K562 (cell line): Measurements from ENCODE around the gene CUTA. TPM values are rescaled to one million over a fixed set of nuclear protein-coding genes. Genes with fewer than 3 reads are reported as not detected.

Source experiments
- ARID2 ChIP-seq: fragments of 450-650 bp; IDR thresholded peaks from 2 replicates; pipeline ENCODE4 v1.6.1; 2017; ENCODE audit warnings: antibody characterized with exemption, mild to moderate bottlenecking
- BCOR ChIP-seq: fragments of 450-650 bp; IDR thresholded peaks from 2 replicates; pipeline ENCODE4 v1.6.1; 2016
- BRD9 ChIP-seq: fragments of 450-650 bp; IDR thresholded peaks from 2 replicates; pipeline ENCODE4 v1.6.1; 2018; ENCODE audit warnings: low read depth; ENCODE audit not compliant: partially characterized antibody
- DPF2 ChIP-seq: fragments of 450-650 bp; IDR thresholded peaks from 2 replicates; pipeline ENCODE4 v1.6.1; 2016
- ELF2 ChIP-seq: fragments of 250-450 bp; sonication (Bioruptor Pico); IDR thresholded peaks from 2 replicates; pipeline ENCODE4 v1.5.0; 2021; ENCODE audit warnings: mild to moderate bottlenecking
- ETS2 ChIP-seq: IDR thresholded peaks from 2 replicates; pipeline ENCODE4 v1.6.1; 2016; ENCODE audit warnings: borderline replicate concordance, missing genetic modification characterization, mild to moderate bottlenecking, moderate library complexity, missing compliant biosample characterization; ENCODE audit not compliant: poor library complexity, severe bottlenecking
- HES1 ChIP-seq: fragments of 450-650 bp; IDR thresholded peaks from 2 replicates; pipeline ENCODE4 v1.6.1; 2016; ENCODE audit warnings: low read depth, mild to moderate bottlenecking, moderate library complexity
- HOXB6 ChIP-seq: fragments of 250-450 bp; sonication (Bioruptor Pico); IDR thresholded peaks from 2 replicates; pipeline ENCODE4 v1.5.1; 2022; ENCODE audit warnings: mild to moderate bottlenecking, borderline replicate concordance
- JUND ChIP-seq, 2 experiments: IDR thresholded peaks; 2 replicates in 1 of 2; 3 replicates in 1 of 2; pipeline ENCODE4 v1.6.1; 2011; ENCODE audit warnings: borderline replicate concordance in 2 of 2, low read depth in 2 of 2, low read length in 2 of 2, improper control_type of control experiment in 1 of 2, missing biosample characterization in 1 of 2, missing genetic modification characterization in 1 of 2, missing genetic modification reagents in 1 of 2
- NUFIP1 ChIP-seq: fragments of 450-650 bp; IDR thresholded peaks from 2 replicates; pipeline ENCODE4 v1.6.1; 2018; ENCODE audit not compliant: partially characterized antibody
- PML ChIP-seq: IDR thresholded peaks from 2 replicates; pipeline ENCODE4 v1.6.1; 2012; ENCODE audit warnings: low read length, inconsistent platforms
- RBM17 ChIP-seq: fragments of 200-400 bp; formaldehyde crosslinking; IDR thresholded peaks from 2 replicates; pipeline ENCODE4 v1.6.1; 2017; ENCODE audit warnings: low read depth, mild to moderate bottlenecking, low read length, borderline replicate concordance
- RHOXF2B ChIP-seq: fragments of 250-450 bp; sonication (Bioruptor Pico); conservative IDR thresholded peaks from 2 replicates; pipeline ENCODE4 v1.5.1; 2021
- SRSF9 ChIP-seq: fragments of 200-400 bp; formaldehyde crosslinking; IDR thresholded peaks from 2 replicates; pipeline ENCODE4 v1.6.1; 2017; ENCODE audit warnings: low read depth, low read length, borderline replicate concordance
- SUPT5H ChIP-seq: fragments of 450-650 bp; IDR thresholded peaks from 2 replicates; pipeline ENCODE4 v1.6.1; 2016
- TSHZ1 ChIP-seq: fragments of 250-450 bp; sonication (Bioruptor Pico); IDR thresholded peaks from 2 replicates; pipeline ENCODE4 v1.4.0; 2020; ENCODE audit warnings: mild to moderate bottlenecking, moderate library complexity
- ZBTB7A ChIP-seq: IDR thresholded peaks from 2 replicates; pipeline ENCODE4 v1.6.1; 2011; ENCODE audit warnings: low read depth, mild to moderate bottlenecking, low read length, moderate library complexity, borderline replicate concordance; ENCODE audit not compliant: control insufficient read depth
- ZFP36 ChIP-seq: fragments of 150-350 bp; IDR thresholded peaks from 2 replicates; pipeline ENCODE4 v1.6.1; 2018; ENCODE audit warnings: low read length, low read depth; ENCODE audit not compliant: partially characterized antibody
- ZNF3 ChIP-seq: fragments of 250-450 bp; sonication (Bioruptor Pico); IDR thresholded peaks from 2 replicates; pipeline ENCODE4 v1.5.0; 2021; ENCODE audit warnings: mild to moderate bottlenecking, moderate library complexity
- ZNF699 ChIP-seq: fragments of 250-450 bp; sonication (Bioruptor Pico); IDR thresholded peaks from 2 replicates; pipeline ENCODE4 v1.8.0; 2021; ENCODE audit warnings: mild to moderate bottlenecking, moderate library complexity; ENCODE audit not compliant: insufficient replicate concordance
- ZNF785 ChIP-seq: fragments of 250-450 bp; sonication (Bioruptor Pico); IDR thresholded peaks from 2 replicates; pipeline ENCODE4 v1.4.0; 2020; ENCODE audit warnings: mild to moderate bottlenecking
- polyA plus RNA-seq, 8 experiments: library from polyadenylated mRNA; depleted of rRNA in 4 of 8; stranded (reverse) in 5 of 8; unstranded in 3 of 8; fragments of >200 nt; fragmentation: Nextera tagmentation in 2 of 8; fragmentation: Illumina TruSeq in 1 of 8; extraction: Ambion mirVana in 2 of 8; extraction: Trizol in 1 of 8; gene quantifications; 2 replicates each; pipeline versions ENCODE4 v1.2.1 to v1.2.3, GENCODE V29; 2011 to 2014; ENCODE audit warnings: inconsistent platforms in 1 of 8, missing spikeins in 1 of 8
- total RNA-seq, 7 experiments: library from RNA; depleted of rRNA in 6 of 7; stranded (reverse); fragments of >200 nt in 6 of 7; fragmentation: Illumina TruSeq in 2 of 7; extraction: Trizol in 2 of 7; gene quantifications; 2 replicates each; pipeline versions ENCODE4 v1.2.1 to v1.2.3, GENCODE V29; 2011 to 2021; ENCODE audit warnings: low replicate concordance in 1 of 7
- TF ChIP-seq, protein P1 (sequence below): fragments of 450-650 bp; IDR thresholded peaks from 2 replicates; pipeline ENCODE4 v1.7.1; 2018; ENCODE audit warnings: mild to moderate bottlenecking, low read depth; ENCODE audit not compliant: partially characterized antibody

Gene CUTA
- total and polyA plus RNA-seq, 9 of the 15 experiments (the other 6 are each of a cell fraction or from before 2014, with no cell fraction given): 166 to 682 (median 310) TPM

DNA sequence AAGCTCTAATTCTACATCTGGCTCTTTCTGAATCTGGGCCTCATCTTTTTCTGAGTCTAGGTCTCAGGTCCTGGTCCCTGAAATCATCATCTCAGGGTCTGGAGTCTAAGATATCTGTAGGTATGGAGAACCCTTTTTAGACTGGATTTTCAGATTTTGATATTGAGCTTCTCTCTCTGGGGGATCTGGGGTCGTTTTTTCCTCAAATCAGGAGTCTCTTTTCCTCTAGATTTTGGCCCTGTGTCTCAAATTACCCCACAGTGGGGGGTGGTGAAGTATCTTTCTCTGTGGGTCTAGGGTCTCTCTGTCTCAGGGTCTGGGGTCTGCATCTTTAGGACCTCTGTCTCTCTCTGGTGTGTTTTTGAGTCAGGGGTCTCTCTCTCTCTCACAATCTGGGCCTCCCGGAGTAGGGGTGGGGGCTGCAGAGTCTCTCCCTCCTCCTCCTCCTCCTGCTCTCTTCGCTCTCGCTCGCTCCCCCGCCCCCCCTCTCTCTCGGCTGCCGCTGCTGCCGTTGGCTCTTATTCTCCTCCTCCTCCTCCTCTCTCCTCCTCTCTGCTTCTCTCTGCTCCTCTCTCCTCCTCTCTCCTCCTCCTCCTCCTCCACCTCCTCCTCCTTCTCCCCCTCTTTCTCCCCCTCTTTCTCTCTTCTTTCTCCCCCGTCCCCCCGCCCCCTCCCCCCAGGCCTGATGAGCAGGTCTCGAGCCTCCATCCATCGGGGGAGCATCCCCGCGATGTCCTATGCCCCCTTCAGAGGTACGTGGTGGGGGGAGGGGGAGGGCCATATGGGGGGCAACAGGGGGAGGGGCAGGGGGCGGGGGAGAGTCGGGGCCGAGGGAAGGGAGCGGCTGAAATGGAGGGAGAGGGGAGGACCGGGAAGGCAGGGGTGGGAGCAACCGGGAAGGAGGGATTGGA lies 1.9 kb upstream of the CUTA start, which contains the start of gene SYNGAP1 (continued):
- TF ChIP-seq, protein P1, sequence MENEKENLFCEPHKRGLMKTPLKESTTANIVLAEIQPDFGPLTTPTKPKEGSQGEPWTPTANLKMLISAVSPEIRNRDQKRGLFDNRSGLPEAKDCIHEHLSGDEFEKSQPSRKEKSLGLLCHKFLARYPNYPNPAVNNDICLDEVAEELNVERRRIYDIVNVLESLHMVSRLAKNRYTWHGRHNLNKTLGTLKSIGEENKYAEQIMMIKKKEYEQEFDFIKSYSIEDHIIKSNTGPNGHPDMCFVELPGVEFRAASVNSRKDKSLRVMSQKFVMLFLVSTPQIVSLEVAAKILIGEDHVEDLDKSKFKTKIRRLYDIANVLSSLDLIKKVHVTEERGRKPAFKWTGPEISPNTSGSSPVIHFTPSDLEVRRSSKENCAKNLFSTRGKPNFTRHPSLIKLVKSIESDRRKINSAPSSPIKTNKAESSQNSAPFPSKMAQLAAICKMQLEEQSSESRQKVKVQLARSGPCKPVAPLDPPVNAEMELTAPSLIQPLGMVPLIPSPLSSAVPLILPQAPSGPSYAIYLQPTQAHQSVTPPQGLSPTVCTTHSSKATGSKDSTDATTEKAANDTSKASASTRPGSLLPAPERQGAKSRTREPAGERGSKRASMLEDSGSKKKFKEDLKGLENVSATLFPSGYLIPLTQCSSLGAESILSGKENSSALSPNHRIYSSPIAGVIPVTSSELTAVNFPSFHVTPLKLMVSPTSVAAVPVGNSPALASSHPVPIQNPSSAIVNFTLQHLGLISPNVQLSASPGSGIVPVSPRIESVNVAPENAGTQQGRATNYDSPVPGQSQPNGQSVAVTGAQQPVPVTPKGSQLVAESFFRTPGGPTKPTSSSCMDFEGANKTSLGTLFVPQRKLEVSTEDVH: no peak
- TF ChIP-seq ZBTB7A (peak; percentile 54; the same call in 1 of the 2 replicates), ZFP36 (no peak), ETS2 (tag) (no peak), ZNF699 (CRISPR knock-in tag) (no peak), HES1 (no peak), NUFIP1 (no peak), RHOXF2B (no peak), HOXB6 (no peak), ZNF785 (CRISPR knock-in tag) (no peak), SUPT5H (0 out of 2 replicates have a peak, but pooled peaks have one; percentile 27), TSHZ1 (CRISPR knock-in tag) (no peak), JUND (IDR thresholded peaks at IDR 0.05; ENCODE audit: borderline replicate concordance, low read depth, low read length) (no peak), JUND (tag; IDR thresholded peaks at IDR 0.05; ENCODE audit: borderline replicate concordance, low read depth, low read length) (no peak; the same call in 2 of the 3 replicates), ELF2 (no peak), ARID2 (no peak), RBM17 (no peak), PML (no peak), SRSF9 (no peak), ZNF3 (CRISPR knock-in tag) (no peak), BRD9 (peak; percentile 26), DPF2 (0 out of 2 replicates have a peak, but pooled peaks have one; percentile 6), BCOR (no peak)
